ENCODE measurements around the gene BPNT1. TPM values are rescaled to one million over a fixed set of nuclear protein-coding genes. Genes with fewer than 3 reads are reported as not detected.
"Not testable (repeated sequence)": the region's sequence is repeated elsewhere in the genome, so short reads cannot be mapped to it uniquely, and the experiment has no call there.

Gene BPNT1
- total and polyA plus RNA-seq, 12 donors, result 5.4 to 21.0 (median 17.8) TPM

GRCh38 chr1:220123066-220123465, 33.5 kb upstream of the BPNT1 start:
- ATAC-seq, result no peak
- Histone ChIP-seq H3K4me3 (no peak overlapping the region), H3K4me1 (peaks cover 0 to 11% (median 4%) of the 10 kb centered on the region in 9 donors), H3K9me3 (no peaks in the 10 kb centered on the region), H3K36me3 (peaks cover 0 to 47% (median 8%) of the 10 kb centered on the region in 9 donors), H3K27me3 (no peaks in the 10 kb centered on the region), H3K27ac (no peak overlapping the region)
- DNase-seq, result no peak
- intact Hi-C loops (cut with DNase I), result no loop called here
- TF ChIP-seq CTCF (IDR thresholded peaks at IDR 0.05), result no peak

GRCh38 chr1:220121791-220122530, 32.4 kb upstream of the BPNT1 start:
- no peaks in the 10 kb centered on the region for H3K9me3 ChIP-seq
- H3K27me3 ChIP-seq, result no peaks in the 10 kb centered on the region
- H3K36me3 ChIP-seq, result peaks cover 0 to 47% (median 6%) of the 10 kb centered on the region in 9 donors
- no peak for TF ChIP-seq CTCF (IDR thresholded peaks at IDR 0.05)
- DNase-seq, result no peak
- H3K4me1 ChIP-seq, result peaks cover 0 to 11% (median 4%) of the 10 kb centered on the region in 9 donors
- peak in 1 of 8 donors; percentile 37 for ATAC-seq
- H3K4me3 ChIP-seq, result no peak overlapping the region
- 88 to 92% methylated on average over 8 of the region's 8 CpGs for WGBS, 2 donors
- intact Hi-C loops (cut with DNase I), result no loop called here
- peak overlapping the region in 2 of 10 donors; percentile 9 to 16 for H3K27ac ChIP-seq

- peaks cover 0 to 56% (median 25%) of the 10 kb centered on the region in 9 donors for H3K36me3 ChIP-seq
- ATAC-seq, result no peak
- no peaks in the 10 kb centered on the region for H3K9me3 ChIP-seq
- no peaks in the 10 kb centered on the region for H3K27me3 ChIP-seq
- WGBS, 2 donors, result 87 to 89% methylated on average over 6 of the region's 6 CpGs
- H3K4me1 ChIP-seq, result peaks cover 0 to 5% (median 0%) of the 10 kb centered on the region in 9 donors
- no peak for TF ChIP-seq CTCF (IDR thresholded peaks at IDR 0.05)
- no peak overlapping the region for H3K27ac ChIP-seq
- intact Hi-C loops (cut with DNase I), result no loop called here
- DNase-seq, result no peak
- no peak overlapping the region for H3K4me3 ChIP-seq
These were observed 29.5 kb upstream of the BPNT1 start for GRCh38 chr1:220119043-220119512.

- peaks cover 0 to 96% (median 49%) of the 10 kb centered on the region in 9 donors for H3K36me3 ChIP-seq
- no peaks in the 10 kb centered on the region for H3K9me3 ChIP-seq
- DNase-seq (no peak), ATAC-seq (no peak)
- H3K27me3 ChIP-seq, result no peaks in the 10 kb centered on the region
- 70 to 88% methylated on average over 5 of the region's 5 CpGs for WGBS, 2 donors
- no peaks in the 10 kb centered on the region for H3K4me1 ChIP-seq
- no peak overlapping the region for H3K27ac ChIP-seq
- intact Hi-C loops (cut with DNase I), result no loop called here
- no peak overlapping the region for H3K4me3 ChIP-seq
- TF ChIP-seq CTCF (IDR thresholded peaks at IDR 0.05), result peak in 8 of 9 donors; percentile 29 to 73 (median 60)
These were observed 23.6 kb upstream of the BPNT1 start for GRCh38 chr1:220113136-220113695.

GRCh38 chr1:220112600-220112999, 23.0 kb upstream of the BPNT1 start:
- H3K9me3 ChIP-seq; ATAC-seq; H3K4me3 ChIP-seq; H3K4me1 ChIP-seq; DNase-seq; H3K27ac ChIP-seq; H3K27me3 ChIP-seq; intact Hi-C loops (cut with DNase I): not testable (repeated sequence)
- 97 to 98% methylated on average over 4 of the region's 4 CpGs for WGBS, 2 donors
- peaks cover 0 to 96% (median 50%) of the 10 kb centered on the region in 9 donors for H3K36me3 ChIP-seq

GRCh38 chr1:220110473-220110872, 20.9 kb upstream of the BPNT1 start:
- H3K27ac ChIP-seq; ATAC-seq; H3K4me1 ChIP-seq; DNase-seq; H3K27me3 ChIP-seq; intact Hi-C loops (cut with DNase I); H3K9me3 ChIP-seq; H3K4me3 ChIP-seq: not testable (repeated sequence)
- WGBS, 2 donors, result 94 to 96% methylated on average over 6 of the region's 6 CpGs
- peaks cover 0 to 96% (median 53%) of the 10 kb centered on the region in 9 donors for H3K36me3 ChIP-seq
